CD4-positive, alpha-beta T cell treated with Interferon alpha-2 for 1 hour (primary cell): ENCODE measurements around the gene PPM1M.

Source experiments
- DNase-seq, 2 donors: peaks; one replicate each; pipeline ENCODE4 v3.0.0-alpha.2; 2020 to 2022

PPM1M gene

GRCh38 chr3:52245322-52246263 lies at the start of gene PPM1M:
TSS of gene PPM1M (plus strand) at chr3:52245759. CDS start at chr3:52245825, 66 bp downstream.
- peak; percentile 46 to 80 for DNase-seq

GRCh38 chr3:52195823-52196331 lies 49.7 kb upstream of the PPM1M start:
- peak in 1 of 2 donors; percentile 13 for DNase-seq

GRCh38 chr3:52196977-52197376 lies 48.6 kb upstream of the PPM1M start:
- DNase-seq, result no peak

- no peak for DNase-seq
Measured at GRCh38 chr3:52197499-52197841, 48.1 kb upstream of the PPM1M start.

DNA sequence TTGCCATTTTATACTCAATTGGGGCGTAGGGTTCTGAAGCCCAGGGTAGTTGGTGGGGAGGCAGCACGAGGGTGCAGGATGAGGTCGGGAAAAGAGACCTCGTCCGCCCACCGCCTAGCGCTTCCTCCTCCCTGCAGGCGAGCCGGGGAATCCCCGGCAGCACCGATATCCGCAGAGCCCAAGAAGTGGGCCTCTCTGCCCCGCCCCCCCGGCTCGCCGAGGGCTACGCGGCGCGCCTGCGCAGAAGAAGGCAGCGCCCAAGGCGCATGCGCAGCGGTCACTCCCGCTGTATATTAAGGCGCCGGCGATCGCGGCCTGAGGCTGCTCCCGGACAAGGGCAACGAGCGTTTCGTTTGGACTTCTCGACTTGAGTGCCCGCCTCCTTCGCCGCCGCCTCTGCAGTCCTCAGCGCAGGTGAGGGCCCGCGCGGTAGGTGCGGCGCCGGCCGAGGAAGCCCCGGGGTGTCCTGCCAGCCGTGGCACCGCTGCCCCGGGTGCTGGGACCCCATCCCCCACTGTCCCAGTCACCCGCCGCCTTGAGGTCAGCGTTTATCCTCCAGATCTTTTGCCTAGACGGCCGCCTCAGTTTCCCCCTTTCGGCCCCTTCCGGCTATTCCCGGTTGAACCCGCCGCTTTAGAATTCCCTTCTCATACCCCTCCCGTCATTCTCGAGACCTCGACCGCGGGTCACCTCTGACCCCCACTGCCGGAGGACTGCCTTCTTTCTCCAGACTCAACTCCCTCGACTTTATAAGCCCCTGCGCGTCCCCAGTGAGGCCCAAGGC lies 47.5 kb upstream of the PPM1M start, which contains the start of gene ALAS1:
Gene ALAS1, plus strand, starts transcription at position 319 of the 784 bp plus-strand sequence. CDS start 1,082 bp downstream, outside the sequence.
- DNase-seq, result peak; percentile 93 to 95

DNA sequence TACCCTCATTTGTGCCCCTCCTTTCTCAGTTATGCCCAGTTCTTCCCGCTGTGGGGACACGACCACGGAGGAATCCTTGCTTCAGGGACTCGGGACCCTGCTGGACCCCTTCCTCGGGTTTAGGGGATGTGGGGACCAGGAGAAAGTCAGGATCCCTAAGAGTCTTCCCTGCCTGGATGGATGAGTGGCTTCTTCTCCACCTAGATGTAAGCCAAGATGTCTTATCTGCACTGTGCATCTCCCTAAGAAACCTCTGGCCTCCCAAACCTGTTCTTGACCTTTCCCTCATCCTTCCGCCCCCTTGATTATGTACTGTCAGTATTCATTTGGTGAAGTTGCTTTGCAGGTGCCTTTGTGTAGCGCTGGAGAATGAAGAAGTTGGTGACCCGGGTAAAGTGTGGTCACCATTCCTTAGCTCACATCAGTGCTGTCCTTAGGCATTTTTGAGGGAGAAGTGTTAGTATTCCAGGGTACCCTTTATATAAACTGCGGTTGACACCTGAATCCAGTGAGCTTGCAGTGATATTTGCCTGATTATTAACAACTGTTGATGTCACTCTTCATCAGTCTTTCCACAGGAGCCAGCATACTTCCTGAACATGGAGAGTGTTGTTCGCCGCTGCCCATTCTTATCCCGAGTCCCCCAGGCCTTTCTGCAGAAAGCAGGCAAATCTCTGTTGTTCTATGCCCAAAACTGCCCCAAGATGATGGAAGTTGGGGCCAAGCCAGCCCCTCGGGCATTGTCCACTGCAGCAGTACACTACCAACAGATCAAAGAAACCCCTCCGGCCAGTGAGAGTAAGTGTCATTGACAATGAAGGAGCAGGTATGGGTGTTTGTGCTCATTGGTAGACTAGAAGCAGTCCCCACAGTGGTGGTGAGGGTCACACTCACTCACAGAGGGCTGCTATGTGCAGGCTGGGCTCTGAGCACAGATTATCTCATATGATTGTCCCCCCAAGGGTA lies 46.6 kb upstream of the PPM1M start:
- no peak for DNase-seq

- no peak for DNase-seq
Measured at GRCh38 chr3:52200981-52201679, 44.4 kb upstream of the PPM1M start.

DNA sequence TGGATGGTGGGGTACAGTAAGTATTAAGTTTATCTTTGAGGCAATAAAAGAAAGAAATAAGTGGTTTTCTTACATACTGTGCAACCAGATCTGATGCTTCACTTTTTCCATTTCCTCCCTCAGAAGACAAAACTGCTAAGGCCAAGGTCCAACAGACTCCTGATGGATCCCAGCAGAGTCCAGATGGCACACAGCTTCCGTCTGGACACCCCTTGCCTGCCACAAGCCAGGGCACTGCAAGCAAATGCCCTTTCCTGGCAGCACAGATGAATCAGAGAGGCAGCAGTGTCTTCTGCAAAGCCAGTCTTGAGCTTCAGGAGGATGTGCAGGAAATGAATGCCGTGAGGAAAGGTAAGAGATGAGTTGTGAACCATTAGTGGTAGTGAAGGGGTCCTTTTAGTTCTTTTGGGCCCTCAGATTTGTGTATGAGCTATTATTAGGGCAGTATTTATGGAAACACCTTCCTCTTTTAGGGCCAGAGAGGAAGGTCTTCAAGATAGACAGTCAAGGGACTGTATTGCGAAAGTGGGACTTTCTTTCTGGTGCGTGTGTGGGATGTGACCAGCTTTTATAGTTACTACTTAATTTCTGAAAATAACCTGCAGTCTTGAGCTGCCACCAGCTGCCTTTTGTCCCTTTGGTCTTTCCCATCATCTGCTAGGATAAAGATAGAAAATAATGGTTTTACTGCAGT lies 43.0 kb upstream of the PPM1M start:
- no peak for DNase-seq

- no peak for DNase-seq
Measured at GRCh38 chr3:52203701-52204100, 41.9 kb upstream of the PPM1M start.

DNA sequence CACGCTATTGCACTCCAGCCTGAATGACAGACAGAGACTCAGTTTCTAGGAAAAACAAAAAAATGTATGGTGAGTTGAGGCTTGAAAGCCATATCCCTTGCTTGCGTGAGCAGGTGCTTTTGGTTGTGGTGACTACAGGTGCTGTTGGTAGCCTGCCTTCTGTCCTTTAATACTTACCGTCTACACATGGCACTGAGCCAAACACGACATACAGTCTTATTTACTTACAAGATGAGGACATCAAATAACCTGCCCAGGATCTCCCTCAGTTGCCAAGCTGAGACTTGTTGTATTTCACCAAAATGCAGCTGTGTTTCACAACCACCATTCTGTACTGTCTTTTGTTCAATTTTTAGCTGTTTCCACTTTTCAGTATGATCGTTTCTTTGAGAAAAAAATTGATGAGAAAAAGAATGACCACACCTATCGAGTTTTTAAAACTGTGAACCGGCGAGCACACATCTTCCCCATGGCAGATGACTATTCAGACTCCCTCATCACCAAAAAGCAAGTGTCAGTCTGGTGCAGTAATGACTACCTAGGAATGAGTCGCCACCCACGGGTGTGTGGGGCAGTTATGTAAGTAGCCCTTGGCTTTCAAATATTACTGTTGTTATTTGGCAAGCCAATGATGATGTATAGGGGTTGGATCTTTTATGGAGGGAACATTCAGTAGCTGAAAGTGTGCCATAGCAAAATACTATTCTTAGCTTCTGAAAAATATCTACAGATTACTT lies 41.1 kb upstream of the PPM1M start:
- DNase-seq, result no peak

- DNase-seq, result no peak
Measured at GRCh38 chr3:52205727-52206372, 39.7 kb upstream of the PPM1M start.

DNA sequence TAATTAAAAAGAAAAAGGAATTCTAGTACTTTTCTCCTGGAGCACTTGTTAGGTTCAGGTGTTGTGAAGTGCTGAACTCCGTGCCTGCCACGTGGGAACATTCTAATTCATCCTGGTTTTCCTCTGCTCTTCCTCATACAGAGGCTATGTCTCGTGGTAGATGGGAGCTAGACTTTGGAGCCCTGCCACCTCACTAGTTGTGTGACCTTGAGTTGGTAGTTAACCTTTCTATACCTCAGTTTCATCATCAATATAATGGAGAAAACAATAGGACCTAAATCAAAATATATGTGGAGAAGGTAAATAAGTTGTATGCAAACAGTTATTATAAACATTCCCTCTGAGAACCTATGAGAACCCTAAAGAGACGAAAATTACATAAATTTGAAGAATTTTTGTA lies 37.0 kb upstream of the PPM1M start:
- DNase-seq, result no peak

DNA sequence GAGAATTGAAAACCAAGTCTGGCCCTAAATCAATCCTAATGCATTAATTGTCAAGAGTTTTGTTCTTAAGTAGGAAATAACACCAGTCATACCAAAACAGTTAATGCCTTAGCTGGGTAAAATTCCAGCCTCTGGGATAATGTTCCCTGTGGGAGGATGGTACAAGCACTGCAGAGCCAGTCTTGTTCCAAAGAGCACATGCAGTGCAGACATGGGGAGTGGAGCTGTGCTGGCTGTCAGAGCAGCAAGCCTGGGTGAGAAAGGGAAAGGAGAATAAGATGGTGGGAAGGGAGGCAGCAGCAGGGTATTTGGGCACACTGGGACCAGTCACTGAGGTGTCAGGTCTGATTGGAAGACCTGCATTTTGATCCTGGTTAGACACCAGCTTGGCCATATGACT lies 35.5 kb upstream of the PPM1M start:
- no peak for DNase-seq

GRCh38 chr3:52210550-52211046 lies 35.0 kb upstream of the PPM1M start:
- DNase-seq, result peak in 1 of 2 donors; percentile 28

- DNase-seq, result no peak
Measured at GRCh38 chr3:52211268-52211891, 34.2 kb upstream of the PPM1M start.

GRCh38 chr3:52213005-52213404 lies 32.6 kb upstream of the PPM1M start:
- DNase-seq, result no peak

DNA sequence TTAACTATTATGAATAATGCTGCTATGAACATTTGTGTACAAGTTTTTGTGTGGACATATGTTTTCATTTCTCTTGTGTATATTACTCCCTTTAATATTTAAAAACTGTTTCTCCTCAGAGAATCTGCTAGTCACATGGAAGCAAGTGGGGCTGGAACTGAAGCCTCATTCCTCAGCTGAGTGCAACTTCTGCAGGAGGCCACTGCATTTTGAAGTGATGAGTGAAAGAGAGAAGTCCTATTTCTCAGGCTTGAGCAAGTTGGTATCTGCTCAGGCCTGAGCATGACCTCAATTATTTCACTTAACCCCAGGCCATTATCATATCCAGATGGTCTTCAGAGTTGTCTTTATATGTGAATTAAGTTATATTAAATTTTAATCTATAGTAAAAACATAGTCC lies 31.7 kb upstream of the PPM1M start:
- DNase-seq, result no peak

GRCh38 chr3:52215351-52215750 lies 30.2 kb upstream of the PPM1M start:
- no peak for DNase-seq
